ENCODE measurements around the gene PLEKHF1.
"Not testable (repeated sequence)": the region's sequence is repeated elsewhere in the genome, so short reads cannot be mapped to it uniquely, and the experiment has no call there.

The PLEKHF1 gene, protein sequence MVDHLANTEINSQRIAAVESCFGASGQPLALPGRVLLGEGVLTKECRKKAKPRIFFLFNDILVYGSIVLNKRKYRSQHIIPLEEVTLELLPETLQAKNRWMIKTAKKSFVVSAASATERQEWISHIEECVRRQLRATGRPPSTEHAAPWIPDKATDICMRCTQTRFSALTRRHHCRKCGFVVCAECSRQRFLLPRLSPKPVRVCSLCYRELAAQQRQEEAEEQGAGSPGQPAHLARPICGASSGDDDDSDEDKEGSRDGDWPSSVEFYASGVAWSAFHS

DNA sequence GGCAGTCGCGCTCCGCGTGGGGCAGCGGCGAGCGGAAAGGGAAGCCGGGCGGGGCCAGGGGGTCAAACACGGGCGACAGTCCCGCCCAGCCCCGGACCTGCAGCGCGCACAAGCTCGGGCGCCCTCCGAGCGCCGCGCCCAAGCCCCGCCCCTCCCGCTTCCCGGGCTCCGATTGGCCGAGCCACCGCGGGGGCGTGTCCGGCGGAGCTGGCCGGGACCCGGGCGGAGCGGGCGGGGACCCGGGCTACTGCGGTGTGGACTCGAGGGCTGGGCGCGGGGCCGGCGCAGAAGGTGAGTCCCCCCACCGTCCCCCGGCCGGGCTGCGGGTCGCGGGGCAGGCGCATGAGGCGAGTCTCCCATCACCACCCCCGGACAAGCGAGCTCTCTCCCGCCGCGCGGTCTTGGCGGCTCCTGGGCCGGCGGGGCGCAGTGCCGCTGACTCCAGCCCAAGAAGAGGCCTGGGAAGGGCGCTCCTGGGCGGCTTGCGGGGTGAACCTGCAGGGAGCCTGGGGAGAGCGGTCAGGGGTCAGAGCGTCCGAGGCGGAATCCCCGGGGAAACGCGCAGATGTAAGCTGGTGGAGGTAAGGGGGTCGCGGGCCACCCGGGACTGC lies at the start of gene PLEKHF1:
Gene PLEKHF1, plus strand, starts transcription at position 247 of the 611 bp plus-strand sequence. CDS start 8,379 bp downstream, outside the sequence.
- DNase-seq, result peak; percentile 72 to 81 (median 78)

DNA sequence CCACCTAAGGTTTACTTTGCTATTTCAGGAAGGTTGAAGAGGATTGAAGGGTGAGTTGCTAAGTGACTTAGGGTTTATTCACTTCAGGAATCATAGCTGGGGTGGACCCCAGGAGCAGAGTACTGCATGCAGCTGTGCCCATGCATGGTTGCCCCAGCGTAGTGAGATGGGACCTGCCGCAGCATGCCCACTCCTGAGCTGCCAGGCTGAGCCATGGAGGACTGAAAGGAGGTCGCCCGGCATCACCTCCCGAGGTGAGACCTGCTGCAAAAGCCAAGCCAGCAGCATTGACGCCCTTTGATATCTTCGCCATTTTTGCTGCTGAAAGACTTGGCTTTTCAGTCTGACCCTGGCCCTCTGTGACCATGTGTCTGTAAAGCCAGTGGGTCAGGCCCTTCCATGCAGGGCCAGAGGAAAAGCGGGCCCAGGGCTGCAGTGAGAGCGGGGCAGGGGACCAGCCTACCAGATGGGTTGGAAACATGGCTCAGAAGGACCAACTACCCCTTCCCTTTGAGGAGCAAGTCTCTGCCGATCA lies 49.3 kb upstream of the PLEKHF1 start:
- DNase-seq, result no peak

DNA sequence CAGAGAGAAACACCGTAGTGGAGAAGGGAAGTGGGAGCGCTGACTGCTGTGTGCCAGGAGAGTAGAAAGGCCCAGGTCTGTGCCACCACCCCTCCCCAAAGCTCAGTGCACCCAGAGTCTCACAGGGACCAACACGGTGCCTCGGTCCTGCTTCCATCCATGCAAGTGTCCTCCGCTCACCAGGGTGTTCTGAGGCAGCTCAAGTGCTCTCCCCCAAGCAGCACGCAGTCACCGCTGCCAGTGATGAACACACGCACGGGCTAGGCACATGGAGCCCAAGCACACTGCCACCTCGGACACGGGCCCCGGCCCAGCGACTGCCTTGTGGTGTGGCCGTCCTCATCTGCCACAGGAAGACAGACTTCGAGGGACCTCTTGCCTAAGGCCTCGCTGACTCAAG lies 48.7 kb upstream of the PLEKHF1 start:
- no peak for DNase-seq

DNA sequence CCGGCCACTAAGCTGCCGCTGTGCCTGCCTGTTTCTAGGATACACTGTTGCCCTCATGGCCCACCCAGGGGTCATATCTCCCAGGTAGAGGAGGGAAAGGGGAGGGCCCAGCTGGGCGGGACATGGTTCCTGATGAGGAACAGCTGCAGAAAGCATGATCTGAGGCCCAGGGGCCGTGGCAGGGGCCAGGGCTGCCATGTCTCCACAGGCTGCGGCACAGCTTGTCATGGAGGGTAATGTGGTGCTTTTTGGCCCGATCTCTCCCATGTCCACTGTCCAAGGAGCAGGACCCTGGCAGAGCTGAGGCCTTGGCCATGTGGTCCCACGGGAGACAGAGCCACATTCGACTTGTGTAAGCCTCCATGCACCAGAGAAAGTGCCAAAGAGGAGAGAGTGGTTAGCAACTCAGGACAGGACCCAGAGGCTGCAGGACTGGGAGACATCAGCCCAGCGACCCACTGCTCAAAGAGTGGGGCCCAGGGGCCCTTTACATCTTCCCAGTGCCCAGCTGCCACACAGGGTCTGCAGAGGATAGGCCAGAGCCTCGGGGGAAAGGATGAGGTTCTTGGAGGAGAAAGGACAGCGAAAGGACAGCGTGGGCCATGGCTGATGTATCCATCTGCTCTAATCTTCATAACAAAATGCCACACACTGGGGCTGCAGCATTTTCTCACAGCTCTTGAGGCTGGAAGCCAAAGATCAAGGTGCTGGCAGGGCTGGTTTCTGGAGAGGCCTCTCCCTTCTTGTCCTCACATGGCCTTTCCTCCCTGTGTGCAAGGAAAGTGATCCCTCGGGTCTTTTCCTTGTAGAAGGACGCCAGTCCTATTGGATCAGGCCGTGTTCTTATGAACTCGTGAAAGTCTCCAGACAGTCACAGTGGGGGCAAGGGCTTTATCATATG lies 47.6 kb upstream of the PLEKHF1 start:
- no peak for DNase-seq

DNA sequence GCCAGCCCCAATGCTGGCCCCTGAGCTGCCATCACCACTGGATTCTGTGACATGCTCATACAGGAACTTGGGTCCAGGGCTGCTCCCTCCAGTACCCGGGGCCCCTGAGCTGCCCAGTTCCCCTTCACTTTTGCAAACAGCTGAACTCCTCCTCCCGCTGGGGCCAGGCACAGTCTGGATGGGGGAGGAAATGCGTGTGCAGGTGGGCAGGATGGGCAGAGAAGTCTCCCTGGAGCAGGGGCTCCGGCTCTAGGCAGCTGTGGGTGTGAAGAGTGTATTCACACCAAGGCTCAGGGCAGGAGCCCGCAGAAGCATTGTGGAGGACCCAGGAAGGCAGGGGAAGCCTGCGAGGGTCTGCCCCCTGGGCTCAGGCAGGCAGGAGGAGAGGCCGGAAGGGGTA lies 46.8 kb upstream of the PLEKHF1 start:
- no peak for DNase-seq

DNA sequence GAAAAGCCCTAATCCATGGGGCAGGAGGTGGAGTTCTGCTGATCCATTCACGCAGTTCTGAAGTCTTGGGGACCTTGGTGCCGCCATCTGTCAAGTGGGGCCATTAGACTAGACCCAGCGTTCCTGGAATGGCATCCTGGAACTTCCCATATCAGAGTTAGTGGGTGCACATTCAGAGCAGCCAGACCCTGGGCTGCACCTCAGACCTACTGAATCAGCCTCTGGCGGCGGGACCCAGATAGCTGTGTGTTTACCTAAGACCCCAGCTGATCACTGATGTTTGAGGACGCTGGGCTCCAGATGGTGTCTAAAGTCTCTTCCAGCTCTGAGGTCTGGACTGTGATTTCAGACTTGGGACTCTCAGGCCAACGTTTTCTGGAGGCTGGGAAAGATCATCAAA lies 46.4 kb upstream of the PLEKHF1 start:
- DNase-seq, result no peak

DNA sequence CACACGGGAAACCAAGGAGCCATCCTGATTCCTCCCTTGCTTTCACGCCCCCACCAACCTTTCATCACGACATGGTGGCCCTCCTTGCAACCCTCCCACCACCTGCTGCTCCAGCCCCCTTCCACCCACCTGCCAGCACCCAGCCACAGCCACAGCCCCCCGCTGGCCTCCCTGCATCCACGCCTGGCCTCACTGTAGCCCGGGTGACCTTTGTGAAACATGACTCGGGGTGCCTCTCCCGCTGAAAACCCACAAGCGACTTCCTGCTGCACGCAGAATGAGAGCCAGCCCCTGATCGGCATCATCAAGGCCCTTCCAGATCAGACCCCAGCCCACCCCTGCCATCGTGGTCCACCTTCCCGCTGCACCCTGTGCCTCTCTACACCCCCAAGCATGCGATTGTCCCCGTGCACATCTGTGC lies 44.3 kb upstream of the PLEKHF1 start:
- DNase-seq, result no peak

DNA sequence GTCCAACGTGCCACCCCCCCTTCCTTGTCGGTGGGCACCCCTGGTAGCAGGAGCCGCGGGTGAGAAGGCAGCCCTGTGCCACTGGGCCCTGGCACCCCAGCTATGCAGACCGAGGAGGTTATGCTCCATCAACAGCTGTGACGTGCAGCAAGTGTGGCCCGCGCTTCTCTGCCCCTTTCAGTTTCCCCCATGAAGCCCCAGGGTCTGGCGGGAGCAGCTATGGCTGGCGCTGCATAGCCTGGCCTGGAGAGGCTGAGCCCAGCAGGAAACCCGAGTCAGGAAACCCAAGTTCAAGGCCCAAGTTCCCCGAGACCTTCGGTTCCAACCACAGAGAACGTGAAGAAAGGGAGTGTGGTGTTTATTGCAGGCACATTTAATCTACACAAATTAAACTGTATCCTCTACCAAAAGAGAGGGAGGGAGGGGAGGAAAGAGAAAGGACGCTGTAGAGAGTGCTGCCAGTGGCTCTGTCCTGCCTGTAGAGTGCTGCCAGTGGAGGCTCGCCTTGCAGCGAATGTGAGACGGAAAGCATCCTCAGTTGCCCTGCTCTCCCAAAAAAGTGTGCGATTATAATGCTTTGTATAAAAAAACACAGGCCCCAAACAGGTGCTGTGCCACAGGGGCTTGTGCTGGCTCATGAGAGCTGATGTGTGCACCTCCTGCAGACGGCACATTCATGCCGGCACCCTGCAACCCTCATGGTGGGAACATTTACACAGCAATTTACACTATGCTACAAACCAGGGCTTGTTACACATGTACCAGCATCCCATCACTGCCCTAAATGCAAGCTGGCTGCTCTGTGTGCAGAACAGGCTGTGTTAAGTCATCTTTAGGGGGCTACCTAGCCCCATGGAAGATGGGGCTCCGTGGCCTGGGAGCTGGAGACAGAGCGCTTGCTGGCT lies 42.8 kb upstream of the PLEKHF1 start:
- peak in 1 of 3 experiments; percentile 4 for DNase-seq

DNA sequence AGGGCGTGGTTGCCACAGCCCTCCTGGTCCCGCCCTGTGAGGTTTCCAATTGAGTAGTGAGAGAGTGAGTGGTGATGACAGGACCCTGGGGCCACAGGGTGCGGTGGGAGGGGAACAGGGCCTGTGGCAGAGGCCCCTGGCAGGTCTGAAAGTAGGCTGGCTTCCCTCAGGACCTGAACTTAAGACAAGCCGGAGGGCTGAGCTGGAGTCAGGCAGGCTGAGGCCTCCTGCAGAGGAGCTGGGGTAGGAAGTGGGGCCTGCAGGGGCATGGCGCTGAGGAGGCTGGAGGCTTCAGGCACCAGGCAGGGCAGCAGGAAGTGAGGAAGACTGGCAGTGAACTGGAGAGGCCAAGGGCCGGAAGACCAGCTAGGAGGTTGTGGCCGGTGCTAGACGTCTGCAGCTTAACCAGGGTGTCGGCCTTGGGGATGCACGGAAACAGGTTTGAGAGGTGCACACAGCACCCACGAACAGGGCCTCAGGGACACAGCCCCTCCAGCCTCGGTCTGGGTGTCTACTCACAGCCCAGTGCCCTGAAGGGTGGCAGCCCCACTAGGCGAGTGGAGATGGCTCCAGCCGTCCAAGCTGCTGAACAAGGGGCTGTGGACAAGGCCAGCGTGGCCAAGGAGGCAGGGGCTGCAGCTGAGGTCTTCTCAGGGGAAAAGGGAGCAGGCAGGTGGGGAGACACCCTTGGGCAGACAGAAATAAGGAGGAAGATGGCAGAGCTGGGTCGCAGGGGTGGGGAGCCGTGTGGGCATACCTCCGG lies 41.4 kb upstream of the PLEKHF1 start:
- DNase-seq, result no peak

DNA sequence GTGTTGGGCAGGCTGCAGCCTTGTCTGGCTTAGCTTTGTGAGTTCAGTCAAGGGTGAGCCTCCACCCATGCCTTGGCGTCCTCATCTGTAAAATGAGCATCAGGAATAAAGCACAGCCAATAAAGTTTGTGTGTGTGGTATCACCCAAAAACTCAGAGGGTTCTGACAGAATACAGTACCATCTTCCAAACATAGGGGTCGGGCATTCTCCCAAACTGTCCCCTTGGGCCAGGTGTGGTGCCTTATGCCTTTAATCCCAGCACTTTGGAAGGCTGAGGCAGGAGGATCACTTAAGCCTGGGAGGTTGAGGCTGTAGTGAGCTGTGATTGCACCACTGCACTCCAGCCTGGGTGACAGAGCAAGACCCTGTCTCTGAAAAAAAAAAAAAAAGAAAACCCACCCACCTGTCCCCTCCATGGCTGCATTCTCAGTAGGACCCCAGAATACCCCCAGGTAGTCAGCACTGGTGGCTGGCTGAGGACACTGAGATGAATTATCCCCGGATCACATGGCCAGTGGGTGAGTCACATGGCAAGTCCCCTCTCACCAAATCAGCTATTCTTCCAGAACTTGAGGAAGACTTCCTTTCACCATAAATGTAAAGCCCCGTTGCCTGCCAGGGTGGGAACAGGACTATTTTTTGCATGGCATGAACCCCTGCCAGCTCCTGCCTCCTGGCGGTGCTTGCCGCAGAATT lies 40.6 kb upstream of the PLEKHF1 start:
- DNase-seq, result no peak

DNA sequence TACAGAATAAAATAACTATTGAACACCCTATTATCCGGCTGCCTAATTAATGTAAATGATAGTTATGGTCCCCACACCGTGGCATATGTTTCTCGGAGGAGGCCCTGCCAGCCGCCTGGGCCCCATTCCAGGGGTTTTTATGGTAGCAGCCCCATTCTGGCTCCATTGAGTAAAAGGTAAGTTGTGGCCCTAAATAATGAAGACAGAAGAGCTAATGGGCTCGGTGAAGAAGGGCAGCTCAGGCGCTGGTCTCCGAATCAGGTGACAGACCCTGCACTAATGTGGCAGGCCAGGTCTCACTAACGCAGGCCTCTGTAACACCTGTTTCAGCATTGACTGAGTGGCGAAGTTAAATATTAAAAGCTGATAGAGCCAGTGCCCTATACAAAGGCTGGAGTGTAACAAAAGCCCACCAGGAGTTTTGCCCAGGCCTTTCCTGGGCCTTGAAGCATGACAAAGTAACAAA lies 40.0 kb upstream of the PLEKHF1 start:
- DNase-seq, result no peak

DNA sequence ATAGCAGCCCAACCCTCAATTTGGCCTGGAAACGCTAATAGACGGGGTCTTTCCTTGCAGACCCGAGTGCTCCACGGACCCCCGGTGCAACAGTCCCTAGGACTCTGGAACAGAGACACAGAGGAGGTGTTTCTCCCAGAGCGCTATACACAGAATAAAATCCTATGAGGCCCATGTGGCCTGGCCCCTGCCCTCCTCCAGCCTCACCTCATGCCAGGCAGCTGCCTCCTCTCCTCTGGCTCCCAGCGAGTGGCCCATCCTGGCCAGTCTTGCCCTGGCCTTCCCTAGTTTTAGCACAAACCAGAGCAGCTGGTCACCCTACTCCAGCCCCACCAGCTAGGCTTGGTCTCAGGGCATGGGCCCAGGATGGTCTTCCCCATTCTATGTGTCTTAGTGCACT lies 38.9 kb upstream of the PLEKHF1 start:
- no peak for DNase-seq

DNA sequence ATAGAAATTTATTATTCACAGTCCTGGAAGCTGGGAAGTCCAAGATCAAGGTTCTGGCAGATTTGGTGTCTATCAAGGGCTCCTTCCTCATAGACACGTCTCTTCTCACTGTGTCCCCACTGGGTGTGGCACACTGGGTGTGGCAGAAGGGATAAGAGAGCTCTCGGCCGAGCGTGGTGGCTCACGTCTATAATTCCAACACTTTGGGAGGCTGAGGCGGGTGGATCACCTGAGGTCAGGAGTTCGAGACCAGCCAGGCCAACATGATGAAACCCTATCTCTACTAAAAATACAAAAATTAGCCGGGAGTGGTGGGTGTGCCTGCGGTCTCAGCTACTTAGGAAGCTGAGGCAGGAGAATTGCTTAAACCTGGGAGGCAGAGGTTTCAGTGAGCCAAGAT lies 38.4 kb upstream of the PLEKHF1 start:
- DNase-seq, result not testable (repeated sequence)

DNA sequence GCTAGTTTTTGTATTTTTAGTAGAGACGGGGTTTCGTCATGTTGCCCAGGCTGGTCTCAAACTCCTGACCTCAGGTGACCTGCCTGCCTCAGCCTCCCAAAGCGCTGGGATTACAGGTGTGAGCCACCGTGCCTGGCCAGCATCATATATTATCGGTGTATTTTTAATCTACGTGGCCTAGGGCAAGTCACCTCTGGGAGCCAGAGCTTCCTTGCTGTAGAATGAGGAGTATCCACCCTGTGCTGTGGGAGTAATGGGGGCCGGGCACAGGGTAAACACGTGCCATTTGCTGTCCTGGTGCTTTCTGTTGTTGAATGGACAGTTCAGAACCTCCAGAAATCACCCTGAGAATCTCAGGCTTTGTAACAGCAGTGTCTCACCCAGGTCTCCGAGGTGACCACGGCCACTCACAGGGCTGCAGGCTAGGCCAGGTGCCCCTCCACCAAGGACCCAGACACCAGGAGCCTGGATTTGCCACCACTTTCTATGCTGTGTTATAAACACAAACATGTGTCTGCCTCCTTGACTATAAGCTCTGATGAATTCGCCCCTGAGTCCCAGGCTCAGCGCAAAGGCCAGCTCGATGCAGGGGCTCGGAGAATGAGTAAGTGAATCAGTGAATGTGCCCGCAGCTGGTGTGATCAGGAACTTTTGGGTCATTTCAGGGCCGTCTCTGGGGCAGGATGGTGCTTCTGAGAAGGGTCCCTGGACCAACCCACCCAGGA lies 36.4 kb upstream of the PLEKHF1 start:
- DNase-seq, result no peak

DNA sequence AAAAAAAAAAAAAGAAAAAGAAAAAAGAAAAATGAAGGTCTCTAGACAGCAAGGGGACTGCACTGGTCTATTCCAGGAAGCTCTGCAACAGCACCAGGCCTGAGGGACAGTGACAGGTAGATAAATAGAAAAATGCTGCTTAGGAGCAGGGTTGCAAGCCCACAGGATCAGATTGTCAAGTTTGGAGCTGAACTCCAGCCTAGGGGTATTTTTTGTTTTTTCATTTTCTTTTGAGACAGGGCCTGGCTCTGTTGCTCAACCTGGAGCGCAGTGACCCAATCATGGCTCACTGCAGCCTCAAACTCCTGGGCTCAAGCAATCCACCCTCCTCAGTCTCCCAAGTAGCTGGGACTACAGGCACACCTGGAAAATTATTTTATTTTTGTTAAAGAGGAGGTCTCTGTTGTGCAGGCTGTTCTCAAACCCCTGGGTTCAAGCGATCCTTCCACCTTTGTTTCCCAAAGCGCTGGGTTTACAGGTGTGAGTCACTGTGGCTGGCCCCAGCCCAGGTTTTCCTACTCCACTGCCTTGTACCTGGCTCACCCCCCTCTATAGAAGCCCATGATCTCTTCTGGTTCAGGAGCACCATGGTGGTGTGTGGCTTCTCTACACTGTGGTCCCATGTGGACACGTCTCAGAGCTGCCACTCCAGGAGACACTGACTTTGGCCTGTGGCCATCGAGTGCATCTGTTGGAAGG lies 35.3 kb upstream of the PLEKHF1 start:
- no peak for DNase-seq

DNA sequence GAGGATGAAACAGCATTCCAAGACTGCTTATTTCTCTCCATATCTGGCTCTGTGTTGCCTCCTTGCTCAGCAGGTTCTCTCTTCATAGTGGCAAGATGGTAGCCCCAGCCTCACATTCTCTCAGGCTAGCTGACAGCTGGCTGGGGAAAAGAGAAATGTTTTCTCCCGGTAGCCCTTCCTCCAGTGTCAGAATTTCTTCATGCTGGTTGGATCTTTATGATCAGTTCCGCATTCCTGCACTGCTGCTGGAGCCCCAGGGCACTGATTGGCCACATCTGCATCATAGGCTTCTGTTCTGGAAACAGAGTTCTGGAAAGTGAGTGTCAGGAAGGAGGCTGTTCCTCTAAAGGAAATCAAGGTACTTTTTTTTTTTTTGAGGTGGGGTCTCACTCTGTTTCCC lies 34.6 kb upstream of the PLEKHF1 start:
- no peak for DNase-seq

DNA sequence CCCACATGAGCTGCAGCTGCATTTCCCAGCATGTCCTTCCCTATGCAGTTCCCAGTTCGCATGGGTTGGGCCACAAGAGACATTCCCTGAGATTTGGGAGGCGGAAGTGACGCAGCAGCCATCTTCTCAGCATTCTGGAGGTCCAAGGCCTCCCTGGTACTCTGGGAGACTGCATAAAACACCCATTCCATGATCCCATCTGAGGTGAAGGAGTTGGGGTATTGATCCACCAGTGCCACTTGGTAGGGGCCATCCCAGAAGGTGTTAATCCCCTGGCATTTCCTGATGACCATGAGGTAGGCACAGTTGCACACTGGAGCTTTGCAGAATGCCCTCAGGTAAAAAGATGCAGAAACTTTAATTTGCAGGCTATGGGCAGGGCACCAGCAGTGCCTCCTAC lies 33.8 kb upstream of the PLEKHF1 start:
- DNase-seq, result no peak

DNA sequence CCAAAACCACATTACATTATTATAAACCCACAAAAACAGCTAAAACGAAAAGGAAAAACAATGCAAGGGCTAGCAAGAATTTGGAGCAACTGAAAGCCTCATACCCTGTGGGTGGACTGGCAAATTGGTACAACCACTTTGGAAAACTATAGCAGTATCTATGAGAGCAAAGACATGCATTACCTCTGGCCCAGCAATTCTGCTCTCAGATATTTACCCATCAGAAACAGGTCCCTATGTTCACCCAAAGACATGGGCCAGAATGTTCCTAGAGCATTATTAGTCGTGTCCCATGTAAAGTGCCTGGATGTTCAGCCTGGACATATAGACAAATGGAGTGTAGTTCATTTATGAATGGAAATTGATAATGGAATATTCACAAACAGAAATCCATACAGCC lies 31.3 kb upstream of the PLEKHF1 start:
- no peak for DNase-seq

DNA sequence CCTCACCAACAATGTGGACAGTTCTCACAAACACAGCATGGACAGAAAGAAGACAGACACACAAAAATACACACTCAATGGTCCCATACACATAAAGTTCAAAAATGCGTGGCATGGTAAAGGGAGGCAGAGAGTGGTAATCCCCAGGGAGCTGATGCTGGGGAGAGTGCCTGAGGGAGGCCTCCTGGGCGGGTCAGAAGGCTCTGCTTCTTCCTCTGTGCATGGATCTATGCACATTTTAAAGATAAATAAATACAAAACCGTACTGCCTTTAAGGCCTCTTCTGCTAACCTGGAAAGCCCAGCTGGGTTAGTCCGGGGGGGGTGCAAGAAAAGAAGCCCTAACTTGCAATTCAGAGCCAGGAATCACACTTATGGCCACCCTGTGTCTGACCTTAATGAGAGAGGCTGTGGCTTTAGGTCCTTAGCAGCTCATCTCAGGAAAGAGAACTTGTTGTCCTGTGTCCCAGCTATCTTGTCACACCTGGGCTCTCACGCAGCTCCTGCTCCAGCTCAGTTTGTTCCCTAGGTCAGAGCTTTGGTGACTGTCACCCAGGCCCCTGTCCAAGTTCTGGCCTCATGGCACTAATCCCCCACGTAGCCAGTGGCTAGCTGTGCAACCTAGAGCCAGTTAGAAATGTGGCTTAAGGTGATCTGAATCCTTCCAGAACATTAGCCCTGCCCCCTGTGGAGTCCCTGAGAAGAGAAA lies 30.7 kb upstream of the PLEKHF1 start:
- DNase-seq, result no peak

All from NCI-H1417 (cell line).